ENCODE data around the gene DNAJC12. TPM values are rescaled to one million over a fixed set of nuclear protein-coding genes. Genes with fewer than 3 reads are reported as not detected.

The DNAJC12 gene
- polyA plus RNA-seq, 1 of the 3 experiments (the other 2 are of a cell fraction) = 7.9 TPM

GRCh38 chr10:67801118-67801517, 36.9 kb downstream of the DNAJC12 start:
- Histone ChIP-seq H3K4me2 (no peak overlapping the region), H4K20me1 (ENCODE audit: insufficient read depth) (no peaks in the 10 kb centered on the region), H2AFZ (ENCODE audit: low read depth) (no peak overlapping the region), H3K27me3 (ENCODE audit: insufficient read depth) (no peaks in the 10 kb centered on the region), H3K9me2 (no peaks in the 10 kb centered on the region), H3K4me1 (ENCODE audit: control insufficient read depth in 1 of 2, insufficient read depth in 2 of 2, low read depth in 1 of 2, low read length in 1 of 2) (no peaks in the 10 kb centered on the region), H3K79me2 (ENCODE audit: insufficient read depth) (no peaks in the 10 kb centered on the region), H3K27ac (ENCODE audit: low read depth in 2 of 2, low read length in 1 of 2) (no peak overlapping the region), H3K4me3 (ENCODE audit: low read depth in 2 of 2, low read length in 1 of 2) (no peak overlapping the region), H3K36me3 (replicated peaks in 1 of 2; ENCODE audit: control insufficient read depth in 1 of 2, insufficient read depth in 2 of 2, low read length in 1 of 2) (peaks cover 0 to 2% of the 10 kb centered on the region in 2 experiments), H3F3A (replicated peaks; ENCODE audit: insufficient read depth) (no peaks in the 10 kb centered on the region), H3K9ac (no peak overlapping the region), H3K9me3 (no peaks in the 10 kb centered on the region)
- POLR2A ChIA-PET = no interaction called here
- WGBS (ENCODE audit: low lambda C conversion rate) = 100% methylated on average over 1 of the region's 1 CpG
- DNase-seq = no peak
- TF ChIP-seq GABPA (IDR thresholded peaks at IDR 0.05; ENCODE audit: low read depth) (no peak), FOSL2 (IDR thresholded peaks at IDR 0.05; ENCODE audit: borderline replicate concordance, low read depth) (no peak), GATA2 (CRISPR knock-in tag; IDR thresholded peaks at IDR 0.05) (no peak), CTCF (IDR thresholded peaks at IDR 0.05) (no peak), RXRA (IDR thresholded peaks at IDR 0.05; ENCODE audit: borderline replicate concordance, low read depth) (no peak), EP300 (IDR thresholded peaks at IDR 0.05; ENCODE audit: borderline replicate concordance in 1 of 2, low read depth in 1 of 2, low read length in 1 of 2) (no peak), MAX (IDR thresholded peaks at IDR 0.05; ENCODE audit: low read depth) (no peak), NRF1 (IDR thresholded peaks at IDR 0.05; ENCODE audit: low read depth, low read length) (no peak), YY1 (IDR thresholded peaks at IDR 0.05; ENCODE audit: low read depth) (no peak), MXI1 (IDR thresholded peaks at IDR 0.05; ENCODE audit: low read depth, low read length) (no peak), CHD2 (IDR thresholded peaks at IDR 0.05; ENCODE audit: low read length, partially characterized antibody) (no peak), RAD21 (IDR thresholded peaks at IDR 0.05; ENCODE audit: low read length) (no peak), SMC3 (IDR thresholded peaks at IDR 0.05; ENCODE audit: low read depth, low read length) (no peak)
- CTCF ChIA-PET = interaction anchor here (2.3 kb wide), 1 partner anchor 13 kb away, joined by 8 read pairs; no protein-coding TSS in a partner anchor

- TF ChIP-seq EP300 (IDR thresholded peaks at IDR 0.05; ENCODE audit: borderline replicate concordance in 1 of 2, low read depth in 1 of 2, low read length in 1 of 2) = no peak
- TF ChIP-seq RFX5 (IDR thresholded peaks at IDR 0.05; ENCODE audit: low read length) = no peak
- TF ChIP-seq GATA2 (CRISPR knock-in tag; IDR thresholded peaks at IDR 0.05) = no peak
- TF ChIP-seq MAX (IDR thresholded peaks at IDR 0.05; ENCODE audit: low read depth) = no peak
- TF ChIP-seq RXRA (IDR thresholded peaks at IDR 0.05; ENCODE audit: borderline replicate concordance, low read depth) = no peak
- no peak for TF ChIP-seq ELF1 (IDR thresholded peaks at IDR 0.05)
- no peak for TF ChIP-seq NFIC (IDR thresholded peaks at IDR 0.05; ENCODE audit: borderline replicate concordance)
- no peak for TF ChIP-seq USF2 (IDR thresholded peaks at IDR 0.05; ENCODE audit: borderline replicate concordance, low read depth, low read length)
- TF ChIP-seq MEF2A (IDR thresholded peaks at IDR 0.05; ENCODE audit: borderline replicate concordance, low read depth) = no peak
- no peak for TF ChIP-seq EZH2phosphoT487 (IDR thresholded peaks at IDR 0.05; ENCODE audit: borderline replicate concordance, low read depth)
- no peak for TF ChIP-seq CHD2 (IDR thresholded peaks at IDR 0.05; ENCODE audit: low read length, partially characterized antibody)
- TF ChIP-seq GABPA (IDR thresholded peaks at IDR 0.05; ENCODE audit: low read depth) = no peak
- no peak for TF ChIP-seq NRF1 (IDR thresholded peaks at IDR 0.05; ENCODE audit: low read depth, low read length)
- no peak for TF ChIP-seq RAD21 (IDR thresholded peaks at IDR 0.05; ENCODE audit: low read length)
- TF ChIP-seq SMC3 (IDR thresholded peaks at IDR 0.05; ENCODE audit: low read depth, low read length) = no peak
- TF ChIP-seq SIN3A (IDR thresholded peaks at IDR 0.05; ENCODE audit: borderline replicate concordance, low read depth, low read length) = no peak
- H3F3A ChIP-seq (replicated peaks; ENCODE audit: insufficient read depth) = peaks cover 4% of the 10 kb centered on the region
- 87% methylated on average over 3 of the region's 3 CpGs for WGBS (ENCODE audit: low lambda C conversion rate)
- H3K4me1 ChIP-seq (ENCODE audit: control insufficient read depth in 1 of 2, insufficient read depth in 2 of 2, low read depth in 1 of 2, low read length in 1 of 2) = peaks cover 0 to 18% of the 10 kb centered on the region in 2 experiments; a peak in 1 of 4 replicates
- no peaks in the 10 kb centered on the region for H4K20me1 ChIP-seq (ENCODE audit: insufficient read depth)
- CTCF ChIA-PET = interaction anchor here (1.3 kb wide), 1 partner anchor 15 kb away, joined by 8 read pairs; no protein-coding TSS in a partner anchor
- POLR2A ChIA-PET = no interaction called here
- H3K36me3 ChIP-seq (replicated peaks in 1 of 2; ENCODE audit: control insufficient read depth in 1 of 2, insufficient read depth in 2 of 2, low read length in 1 of 2) = no peaks in the 10 kb centered on the region
- H3K79me2 ChIP-seq (ENCODE audit: insufficient read depth) = no peaks in the 10 kb centered on the region
- H3K9me3 ChIP-seq = no peaks in the 10 kb centered on the region
- no peak overlapping the region for H3K9ac ChIP-seq
- H3K27me3 ChIP-seq (ENCODE audit: insufficient read depth) = no peaks in the 10 kb centered on the region
- DNase-seq = no peak
- no peak overlapping the region for H3K4me2 ChIP-seq
- H3K9me2 ChIP-seq = no peaks in the 10 kb centered on the region
- no peak overlapping the region for H3K27ac ChIP-seq (ENCODE audit: low read depth in 2 of 2, low read length in 1 of 2)
- no peak overlapping the region for H2AFZ ChIP-seq (ENCODE audit: low read depth)
- no peak overlapping the region for H3K4me3 ChIP-seq (ENCODE audit: low read depth in 2 of 2, low read length in 1 of 2)
Observed at GRCh38 chr10:67794909-67795460, 43.0 kb downstream of the DNAJC12 start.
